HEK293 (cell line): Measurements from ENCODE around the gene RIMS1.

Source experiments
- CTCF ChIP-seq: fragments of 450-650 bp; formaldehyde crosslinking; IDR thresholded peaks from 2 replicates; pipeline ENCODE4 v1.5.1; 2016; ENCODE audit warnings: missing biosample characterization, missing genetic modification characterization
- TCF7L2 ChIP-seq: IDR thresholded peaks from 2 replicates; pipeline ENCODE4 v1.6.1; 2011; ENCODE audit warnings: low read depth, mild to moderate bottlenecking, inconsistent platforms, low read length, moderate library complexity, borderline replicate concordance
- ZNF169 ChIP-seq: fragments of 450-650 bp; formaldehyde crosslinking; IDR thresholded peaks from 2 replicates; pipeline ENCODE4 v1.5.1; 2016; ENCODE audit warnings: missing biosample characterization, missing genetic modification characterization
- ZNF174 ChIP-seq: fragments of 450-650 bp; formaldehyde crosslinking; IDR thresholded peaks from 2 replicates; pipeline ENCODE4 v1.5.0; 2017; ENCODE audit warnings: missing biosample characterization, mild to moderate bottlenecking, missing genetic modification characterization
- ZNF768 ChIP-seq: fragments of 450-650 bp; formaldehyde crosslinking; IDR thresholded peaks from 2 replicates; pipeline ENCODE4 v1.5.1; 2018; ENCODE audit warnings: missing biosample characterization, mild to moderate bottlenecking, missing genetic modification characterization
- ZNF776 ChIP-seq: fragments of 450-650 bp; formaldehyde crosslinking; IDR thresholded peaks from 2 replicates; pipeline ENCODE4 v1.5.0; 2017; ENCODE audit warnings: missing biosample characterization, missing genetic modification characterization, borderline replicate concordance
- TF ChIP-seq, protein P1 (sequence below): fragments of 450-650 bp; formaldehyde crosslinking; IDR thresholded peaks from 2 replicates; pipeline ENCODE4 v1.5.1; 2016; ENCODE audit warnings: missing biosample characterization, missing genetic modification characterization, borderline replicate concordance
- TF ChIP-seq, protein P2 (sequence below): fragments of 450-650 bp; formaldehyde crosslinking; IDR thresholded peaks from 2 replicates; pipeline ENCODE4 v1.5.1; 2016; ENCODE audit warnings: missing biosample characterization, missing genetic modification characterization
- TF ChIP-seq, protein P3 (sequence below): fragments of 450-650 bp; formaldehyde crosslinking; IDR thresholded peaks from 2 replicates; pipeline ENCODE4 v1.5.1; 2016; ENCODE audit warnings: missing biosample characterization, missing genetic modification characterization

- no peak for TF ChIP-seq ZNF169 (tag by site-specific recombination)
- no peak for TF ChIP-seq CTCF (tag by site-specific recombination)
- TF ChIP-seq, protein P1, sequence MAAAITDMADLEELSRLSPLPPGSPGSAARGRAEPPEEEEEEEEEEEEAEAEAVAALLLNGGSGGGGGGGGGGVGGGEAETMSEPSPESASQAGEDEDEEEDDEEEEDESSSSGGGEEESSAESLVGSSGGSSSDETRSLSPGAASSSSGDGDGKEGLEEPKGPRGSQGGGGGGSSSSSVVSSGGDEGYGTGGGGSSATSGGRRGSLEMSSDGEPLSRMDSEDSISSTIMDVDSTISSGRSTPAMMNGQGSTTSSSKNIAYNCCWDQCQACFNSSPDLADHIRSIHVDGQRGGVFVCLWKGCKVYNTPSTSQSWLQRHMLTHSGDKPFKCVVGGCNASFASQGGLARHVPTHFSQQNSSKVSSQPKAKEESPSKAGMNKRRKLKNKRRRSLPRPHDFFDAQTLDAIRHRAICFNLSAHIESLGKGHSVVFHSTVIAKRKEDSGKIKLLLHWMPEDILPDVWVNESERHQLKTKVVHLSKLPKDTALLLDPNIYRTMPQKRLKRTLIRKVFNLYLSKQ (tag by site-specific recombination), result no peak
- TF ChIP-seq, protein P2, sequence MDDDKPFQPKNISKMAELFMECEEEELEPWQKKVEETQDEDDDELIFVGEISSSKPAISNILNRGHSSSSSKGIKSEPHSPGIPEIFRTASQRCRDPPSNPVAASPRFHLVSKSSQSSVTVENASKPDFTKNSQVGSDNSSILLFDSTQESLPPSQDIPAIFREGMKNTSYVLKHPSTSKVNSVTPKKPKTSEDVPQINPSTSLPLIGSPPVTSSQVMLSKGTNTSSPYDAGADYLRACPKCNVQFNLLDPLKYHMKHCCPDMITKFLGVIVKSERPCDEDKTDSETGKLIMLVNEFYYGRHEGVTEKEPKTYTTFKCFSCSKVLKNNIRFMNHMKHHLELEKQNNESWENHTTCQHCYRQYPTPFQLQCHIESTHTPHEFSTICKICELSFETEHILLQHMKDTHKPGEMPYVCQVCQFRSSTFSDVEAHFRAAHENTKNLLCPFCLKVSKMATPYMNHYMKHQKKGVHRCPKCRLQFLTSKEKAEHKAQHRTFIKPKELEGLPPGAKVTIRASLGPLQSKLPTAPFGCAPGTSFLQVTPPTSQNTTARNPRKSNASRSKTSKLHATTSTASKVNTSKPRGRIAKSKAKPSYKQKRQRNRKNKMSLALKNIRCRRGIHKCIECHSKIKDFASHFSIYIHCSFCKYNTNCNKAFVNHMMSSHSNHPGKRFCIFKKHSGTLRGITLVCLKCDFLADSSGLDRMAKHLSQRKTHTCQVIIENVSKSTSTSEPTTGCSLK, result no peak
- TF ChIP-seq ZNF768 (tag by site-specific recombination), result no peak
- TF ChIP-seq, protein P3, sequence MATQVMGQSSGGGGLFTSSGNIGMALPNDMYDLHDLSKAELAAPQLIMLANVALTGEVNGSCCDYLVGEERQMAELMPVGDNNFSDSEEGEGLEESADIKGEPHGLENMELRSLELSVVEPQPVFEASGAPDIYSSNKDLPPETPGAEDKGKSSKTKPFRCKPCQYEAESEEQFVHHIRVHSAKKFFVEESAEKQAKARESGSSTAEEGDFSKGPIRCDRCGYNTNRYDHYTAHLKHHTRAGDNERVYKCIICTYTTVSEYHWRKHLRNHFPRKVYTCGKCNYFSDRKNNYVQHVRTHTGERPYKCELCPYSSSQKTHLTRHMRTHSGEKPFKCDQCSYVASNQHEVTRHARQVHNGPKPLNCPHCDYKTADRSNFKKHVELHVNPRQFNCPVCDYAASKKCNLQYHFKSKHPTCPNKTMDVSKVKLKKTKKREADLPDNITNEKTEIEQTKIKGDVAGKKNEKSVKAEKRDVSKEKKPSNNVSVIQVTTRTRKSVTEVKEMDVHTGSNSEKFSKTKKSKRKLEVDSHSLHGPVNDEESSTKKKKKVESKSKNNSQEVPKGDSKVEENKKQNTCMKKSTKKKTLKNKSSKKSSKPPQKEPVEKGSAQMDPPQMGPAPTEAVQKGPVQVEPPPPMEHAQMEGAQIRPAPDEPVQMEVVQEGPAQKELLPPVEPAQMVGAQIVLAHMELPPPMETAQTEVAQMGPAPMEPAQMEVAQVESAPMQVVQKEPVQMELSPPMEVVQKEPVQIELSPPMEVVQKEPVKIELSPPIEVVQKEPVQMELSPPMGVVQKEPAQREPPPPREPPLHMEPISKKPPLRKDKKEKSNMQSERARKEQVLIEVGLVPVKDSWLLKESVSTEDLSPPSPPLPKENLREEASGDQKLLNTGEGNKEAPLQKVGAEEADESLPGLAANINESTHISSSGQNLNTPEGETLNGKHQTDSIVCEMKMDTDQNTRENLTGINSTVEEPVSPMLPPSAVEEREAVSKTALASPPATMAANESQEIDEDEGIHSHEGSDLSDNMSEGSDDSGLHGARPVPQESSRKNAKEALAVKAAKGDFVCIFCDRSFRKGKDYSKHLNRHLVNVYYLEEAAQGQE, result no peak
- TF ChIP-seq ZNF174, result no peak
- no peak for TF ChIP-seq TCF7L2
- TF ChIP-seq ZNF776 (tag by site-specific recombination), result no peak
Measured at GRCh38 chr6:72064399-72064975, 178.1 kb downstream of the RIMS1 start.
